SK-N-SH (cell line): Measurements from ENCODE around the gene IDI2. TPM values are rescaled to one million over a fixed set of nuclear protein-coding genes. Genes with fewer than 3 reads are reported as not detected.

Source experiments
- CTCF ChIA-PET: fragments of 300-600, 350-600 bp; formaldehyde crosslinking; extraction: SDS; loops from one replicate; lab custom pipeline; 2021; lab: Yijun Ruan, JAX
- POLR2A ChIA-PET: fragments of 350-600 bp; sonication (Branson Sonifier 250); formaldehyde crosslinking; extraction: SDS; loops from one replicate; lab custom pipeline; 2020; ENCODE audit warnings: antibody characterized with exemption, inconsistent platforms; lab: Yijun Ruan, JAX
- DNase-seq: peaks from one replicate; pipeline ENCODE4 v3.0.0; 2012
- H2AFZ ChIP-seq: fragments of 200-600 bp; sonication (generic); 2 replicates; pipeline ENCODE4 v1.8.1; 2016; ENCODE audit warnings: antibody characterized with exemption, mild to moderate bottlenecking, low read depth
- H3F3A ChIP-seq: fragments of 200-600 bp; sonication (generic); replicated peaks from 2 replicates; pipeline ENCODE3; 2016; ENCODE audit warnings: antibody characterized with exemption, mild to moderate bottlenecking; ENCODE audit not compliant: insufficient read depth
- H3K27ac ChIP-seq, 2 experiments: fragments of 200-500 bp in 1 of 2; fragments of 200-600 bp in 1 of 2; sonication (Bioruptor generic) in 1 of 2; sonication (generic), shearing (Covaris generic) in 1 of 2; 2 replicates each; pipeline versions ENCODE4 v1.5.1 to v1.6.1; 2014 to 2016; ENCODE audit warnings: low read depth in 2 of 2, inconsistent platforms in 1 of 2, low read length in 1 of 2, mild to moderate bottlenecking in 1 of 2, mixed read lengths in 1 of 2
- H3K27me3 ChIP-seq: fragments of 200-600 bp; sonication (generic), shearing (Covaris generic); 2 replicates; pipeline ENCODE4 v1.6.1; 2016; ENCODE audit warnings: mixed run types; ENCODE audit not compliant: insufficient read depth
- H3K36me3 ChIP-seq, 2 experiments: fragments of 200-500 bp in 1 of 2; fragments of 200-600 bp in 1 of 2; sonication (Bioruptor generic) in 1 of 2; sonication (generic) in 1 of 2; replicated peaks in 1 of 2; 2 replicates each; pipeline versions ENCODE3 to v1.5.1; 2014 to 2016; ENCODE audit warnings: low read length in 1 of 2, mild to moderate bottlenecking in 1 of 2; ENCODE audit not compliant: insufficient read depth in 2 of 2, control insufficient read depth in 1 of 2
- H3K4me1 ChIP-seq, 2 experiments: fragments of 200-500 bp in 1 of 2; fragments of 200-600 bp in 1 of 2; sonication (Bioruptor generic) in 1 of 2; sonication (generic), shearing (Covaris generic) in 1 of 2; 2 replicates each; pipeline versions ENCODE4 v1.5.1 to v1.6.1; 2014 to 2016; ENCODE audit warnings: low read depth in 1 of 2, low read length in 1 of 2, mixed run types in 1 of 2; ENCODE audit not compliant: insufficient read depth in 2 of 2, control insufficient read depth in 1 of 2
- H3K4me2 ChIP-seq: fragments of 200-600 bp; sonication (generic), shearing (Covaris generic); 2 replicates; pipeline ENCODE4 v1.6.1; 2017; ENCODE audit warnings: mixed run types
- H3K4me3 ChIP-seq, 2 experiments: fragments of 200-500 bp in 1 of 2; fragments of 200-600 bp in 1 of 2; sonication (Bioruptor generic) in 1 of 2; sonication (generic), shearing (Covaris generic) in 1 of 2; 2 replicates each; pipeline versions ENCODE4 v1.5.1 to v1.8.1; 2014 to 2016; ENCODE audit warnings: low read depth in 2 of 2, inconsistent platforms in 1 of 2, low read length in 1 of 2, mild to moderate bottlenecking in 1 of 2, mixed read lengths in 1 of 2, moderate library complexity in 1 of 2
- H3K79me2 ChIP-seq: fragments of 200-600 bp; sonication (generic); 2 replicates; pipeline ENCODE4 v1.8.1; 2017; ENCODE audit warnings: mild to moderate bottlenecking; ENCODE audit not compliant: insufficient read depth
- H3K9ac ChIP-seq: fragments of 200-600 bp; sonication (generic); 2 replicates; pipeline ENCODE4 v1.6.1; 2017; ENCODE audit warnings: mixed run types
- H3K9me2 ChIP-seq: fragments of 200-600 bp; sonication (generic); 2 replicates; pipeline ENCODE4 v1.6.1; 2017; ENCODE audit warnings: mixed run types
- H3K9me3 ChIP-seq: fragments of 200-600 bp; sonication (generic); 2 replicates; pipeline ENCODE4 v1.6.1; 2017; ENCODE audit warnings: mixed run types, mild to moderate bottlenecking, moderate library complexity
- H4K20me1 ChIP-seq: fragments of 200-600 bp; sonication (generic); 2 replicates; pipeline ENCODE4 v1.6.1; 2017; ENCODE audit warnings: mild to moderate bottlenecking, mixed run types; ENCODE audit not compliant: insufficient read depth
- ELF1 ChIP-seq: IDR thresholded peaks from 2 replicates; pipeline ENCODE4 v1.4.0; 2012
- EP300 ChIP-seq, 2 experiments: IDR thresholded peaks; 2 replicates each; pipeline versions ENCODE4 v1.4.0 to v1.6.1; 2012; ENCODE audit warnings: borderline replicate concordance in 1 of 2, low read depth in 1 of 2, low read length in 1 of 2
- FOXM1 ChIP-seq: IDR thresholded peaks from 2 replicates; pipeline ENCODE4 v1.4.0; 2012; ENCODE audit warnings: low read depth, mild to moderate bottlenecking
- GATA2 ChIP-seq: sonication (generic); formaldehyde crosslinking; IDR thresholded peaks from 2 replicates; pipeline ENCODE4 v1.5.0; 2020; ENCODE audit warnings: mild to moderate bottlenecking, missing genetic modification reagents
- MXI1 ChIP-seq: IDR thresholded peaks from 2 replicates; pipeline ENCODE4 v1.6.1; 2012; ENCODE audit warnings: mild to moderate bottlenecking, low read depth, low read length, improper control_type of control experiment
- RAD21 ChIP-seq: IDR thresholded peaks from 2 replicates; pipeline ENCODE4 v1.6.1; 2012; ENCODE audit warnings: mild to moderate bottlenecking, low read length
- RCOR1 ChIP-seq: fragments of 150-350 bp; IDR thresholded peaks from 2 replicates; pipeline ENCODE4 v1.6.1; 2017; ENCODE audit warnings: antibody characterized with exemption, low read length
- SIN3A ChIP-seq: IDR thresholded peaks from 2 replicates; pipeline ENCODE4 v1.6.1; 2012; ENCODE audit warnings: low read depth, mild to moderate bottlenecking, low read length, moderate library complexity, borderline replicate concordance
- TAF1 ChIP-seq: IDR thresholded peaks from 2 replicates; pipeline ENCODE4 v1.6.1; 2012; ENCODE audit warnings: low read depth, mild to moderate bottlenecking, low read length, moderate library complexity, borderline replicate concordance
- TCF12 ChIP-seq: IDR thresholded peaks from 2 replicates; pipeline ENCODE4 v1.4.0; 2012
- TEAD4 ChIP-seq: IDR thresholded peaks from 2 replicates; pipeline ENCODE4 v1.4.0; 2012; ENCODE audit warnings: mild to moderate bottlenecking, borderline replicate concordance; ENCODE audit not compliant: insufficient read depth
- USF1 ChIP-seq: IDR thresholded peaks from 2 replicates; pipeline ENCODE4 v1.4.0; 2012; ENCODE audit warnings: low read depth, borderline replicate concordance
- WGBS: methylation state at CpG from one replicate; pipeline ENCODE4 v1.1.6; 2017; ENCODE audit warnings: low lambda C conversion rate; 5-methylcytosine and 5-hydroxymethylcytosine counted together
- polyA plus RNA-seq, 3 experiments: library from polyadenylated mRNA; depleted of rRNA; stranded (reverse); fragments of >200 nt; gene quantifications; 2 replicates each; pipeline ENCODE4 v1.2.3, GENCODE V29; 2012
- TF ChIP-seq, protein P1 (sequence below): IDR thresholded peaks from 2 replicates; pipeline ENCODE4; 2012

Gene IDI2
- polyA plus RNA-seq, 1 of the 3 experiments (the other 2 are of a cell fraction), result not detected

GRCh38 chr10:992871-993270, 32.8 kb downstream of the IDI2 start:
- no peaks in the 10 kb centered on the region for H3K9me3 ChIP-seq
- POLR2A ChIA-PET, result no interaction called here
- peaks cover 55 to 67% of the 10 kb centered on the region in 2 experiments for H3K36me3 ChIP-seq

DNA sequence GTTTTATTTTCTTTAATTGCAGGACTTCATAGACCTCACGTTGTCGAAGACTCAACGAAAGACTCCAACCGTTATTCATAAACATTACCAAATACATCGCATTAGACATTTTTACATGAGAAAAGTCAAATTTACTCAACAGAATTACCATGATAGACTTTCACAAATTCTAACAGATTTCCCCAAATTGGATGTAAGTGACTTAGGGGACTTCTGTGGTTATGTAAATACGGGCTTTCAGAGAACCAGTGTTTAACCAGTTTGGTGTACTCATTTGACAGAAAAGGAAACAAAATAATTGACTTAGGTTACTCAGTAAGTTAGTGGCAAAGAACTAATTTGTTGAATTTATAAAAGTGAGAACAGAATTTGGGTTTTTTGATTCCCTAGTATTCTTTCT, 33.2 kb downstream of the IDI2 start:
- Histone ChIP-seq H3K79me2 (peaks cover 98% of the 10 kb centered on the region), H3K4me3 (no peak overlapping the region), H2AFZ (no peak overlapping the region), H3K27ac (no peak overlapping the region), H3K4me2 (no peak overlapping the region), H4K20me1 (peaks cover 61% of the 10 kb centered on the region), H3F3A (peaks cover 4% of the 10 kb centered on the region), H3K9me2 (no peaks in the 10 kb centered on the region), H3K9me3 (no peaks in the 10 kb centered on the region), H3K9ac (no peak overlapping the region), H3K27me3 (no peaks in the 10 kb centered on the region), H3K4me1 (peaks cover under 1 to 16% of the 10 kb centered on the region in 2 experiments; a peak in 2 of 4 replicates), H3K36me3 (peaks cover 51 to 64% of the 10 kb centered on the region in 2 experiments)
- ChIA-PET POLR2A (no interaction called here), CTCF (interaction anchor here (1.5 kb wide), 1 partner anchor 56 kb away, joined by 3 read pairs; the partner anchor contains the start of gene IDI1)
- no peak for DNase-seq
- 96% methylated on average over 6 of the region's 6 CpGs for WGBS
- TF ChIP-seq USF1 (no peak), TAF1 (no peak), TEAD4 (no peak), GATA2 (CRISPR knock-in tag) (no peak), ELF1 (no peak), SIN3A (no peak), FOXM1 (no peak), RAD21 (no peak), TCF12 (no peak)
- TF ChIP-seq, protein P1, sequence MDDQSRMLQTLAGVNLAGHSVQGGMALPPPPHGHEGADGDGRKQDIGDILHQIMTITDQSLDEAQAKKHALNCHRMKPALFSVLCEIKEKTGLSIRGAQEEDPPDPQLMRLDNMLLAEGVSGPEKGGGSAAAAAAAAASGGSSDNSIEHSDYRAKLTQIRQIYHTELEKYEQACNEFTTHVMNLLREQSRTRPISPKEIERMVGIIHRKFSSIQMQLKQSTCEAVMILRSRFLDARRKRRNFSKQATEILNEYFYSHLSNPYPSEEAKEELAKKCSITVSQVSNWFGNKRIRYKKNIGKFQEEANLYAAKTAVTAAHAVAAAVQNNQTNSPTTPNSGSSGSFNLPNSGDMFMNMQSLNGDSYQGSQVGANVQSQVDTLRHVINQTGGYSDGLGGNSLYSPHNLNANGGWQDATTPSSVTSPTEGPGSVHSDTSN, result no peak
- TF ChIP-seq, all 33 proteins: peak for 0

More at GRCh38 chr10:992871-993270, 32.8 kb downstream of the IDI2 start:
- Histone ChIP-seq H3K9ac (no peak overlapping the region), H2AFZ (no peak overlapping the region), H3K4me3 (no peak overlapping the region), H3K4me2 (no peak overlapping the region), H3K27ac (no peak overlapping the region), H3F3A (peaks cover 3% of the 10 kb centered on the region), H3K4me1 (peaks cover 0 to 16% of the 10 kb centered on the region in 2 experiments; a peak in 1 of 4 replicates), H3K79me2 (peaks cover 96% of the 10 kb centered on the region), H4K20me1 (peaks cover 61% of the 10 kb centered on the region), H3K27me3 (no peaks in the 10 kb centered on the region), H3K9me2 (no peaks in the 10 kb centered on the region)
- CTCF ChIA-PET, result interaction anchor here (1.5 kb wide), 1 partner anchor 56 kb away, joined by 3 read pairs; the partner anchor contains the start of gene IDI1
- TF ChIP-seq FOXM1 (no peak), EP300 (IDR thresholded peaks at IDR 0.05; ENCODE audit: borderline replicate concordance in 1 of 2, low read depth in 1 of 2, low read length in 1 of 2) (no peak), RCOR1 (no peak), MXI1 (no peak)
- no peak for DNase-seq
